ENCODE results near the gene PCDH9.

DNA sequence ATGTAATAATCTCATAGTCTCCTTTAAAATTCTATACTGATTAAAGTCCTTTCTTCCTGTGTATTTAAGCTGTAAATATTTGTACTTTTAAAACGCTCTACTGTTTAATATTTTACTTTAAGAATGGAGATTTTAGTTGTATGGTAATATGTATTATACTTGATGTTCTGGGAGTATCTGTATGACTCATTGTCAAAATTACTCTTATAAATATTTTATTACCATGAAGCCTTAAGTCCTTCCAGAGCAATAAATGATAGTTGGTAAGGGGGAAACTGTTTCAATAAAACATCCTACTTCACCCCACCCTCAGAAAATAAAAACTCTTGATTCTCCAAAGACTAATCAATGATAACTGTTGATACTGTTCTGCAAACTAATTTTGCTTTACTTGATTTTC is 6.4 kb downstream of the PCDH9 start:
- TF ChIP-seq CTCF (IDR thresholded peaks at IDR 0.05), result no peak
- TF ChIP-seq SIN3A (IDR thresholded peaks at IDR 0.05; ENCODE audit: borderline replicate concordance, insufficient read depth, low read depth, low read length), result no peak
- TF ChIP-seq, protein P1, sequence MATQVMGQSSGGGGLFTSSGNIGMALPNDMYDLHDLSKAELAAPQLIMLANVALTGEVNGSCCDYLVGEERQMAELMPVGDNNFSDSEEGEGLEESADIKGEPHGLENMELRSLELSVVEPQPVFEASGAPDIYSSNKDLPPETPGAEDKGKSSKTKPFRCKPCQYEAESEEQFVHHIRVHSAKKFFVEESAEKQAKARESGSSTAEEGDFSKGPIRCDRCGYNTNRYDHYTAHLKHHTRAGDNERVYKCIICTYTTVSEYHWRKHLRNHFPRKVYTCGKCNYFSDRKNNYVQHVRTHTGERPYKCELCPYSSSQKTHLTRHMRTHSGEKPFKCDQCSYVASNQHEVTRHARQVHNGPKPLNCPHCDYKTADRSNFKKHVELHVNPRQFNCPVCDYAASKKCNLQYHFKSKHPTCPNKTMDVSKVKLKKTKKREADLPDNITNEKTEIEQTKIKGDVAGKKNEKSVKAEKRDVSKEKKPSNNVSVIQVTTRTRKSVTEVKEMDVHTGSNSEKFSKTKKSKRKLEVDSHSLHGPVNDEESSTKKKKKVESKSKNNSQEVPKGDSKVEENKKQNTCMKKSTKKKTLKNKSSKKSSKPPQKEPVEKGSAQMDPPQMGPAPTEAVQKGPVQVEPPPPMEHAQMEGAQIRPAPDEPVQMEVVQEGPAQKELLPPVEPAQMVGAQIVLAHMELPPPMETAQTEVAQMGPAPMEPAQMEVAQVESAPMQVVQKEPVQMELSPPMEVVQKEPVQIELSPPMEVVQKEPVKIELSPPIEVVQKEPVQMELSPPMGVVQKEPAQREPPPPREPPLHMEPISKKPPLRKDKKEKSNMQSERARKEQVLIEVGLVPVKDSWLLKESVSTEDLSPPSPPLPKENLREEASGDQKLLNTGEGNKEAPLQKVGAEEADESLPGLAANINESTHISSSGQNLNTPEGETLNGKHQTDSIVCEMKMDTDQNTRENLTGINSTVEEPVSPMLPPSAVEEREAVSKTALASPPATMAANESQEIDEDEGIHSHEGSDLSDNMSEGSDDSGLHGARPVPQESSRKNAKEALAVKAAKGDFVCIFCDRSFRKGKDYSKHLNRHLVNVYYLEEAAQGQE (IDR thresholded peaks at IDR 0.05; ENCODE audit: insufficient read depth in 1 of 2, low read depth in 2 of 2, low read length in 1 of 2), result no peak
- no peak for TF ChIP-seq POLR2AphosphoS5 (IDR thresholded peaks at IDR 0.05; ENCODE audit: low read depth, low read length)
